ENCODE data around the gene PSG5. TPM values are rescaled to one million over a fixed set of nuclear protein-coding genes. Genes with fewer than 3 reads are reported as not detected.
A peak's percentile ranks its signal among the peaks of the same experiment; 100 is the strongest.
"Not testable (repeated sequence)": the region's sequence is repeated elsewhere in the genome, so short reads cannot be mapped to it uniquely, and the experiment has no call there.

Gene PSG5
- polyA plus RNA-seq, 1 of the 3 experiments (the other 2 are of a cell fraction), result 70.3 TPM

DNA sequence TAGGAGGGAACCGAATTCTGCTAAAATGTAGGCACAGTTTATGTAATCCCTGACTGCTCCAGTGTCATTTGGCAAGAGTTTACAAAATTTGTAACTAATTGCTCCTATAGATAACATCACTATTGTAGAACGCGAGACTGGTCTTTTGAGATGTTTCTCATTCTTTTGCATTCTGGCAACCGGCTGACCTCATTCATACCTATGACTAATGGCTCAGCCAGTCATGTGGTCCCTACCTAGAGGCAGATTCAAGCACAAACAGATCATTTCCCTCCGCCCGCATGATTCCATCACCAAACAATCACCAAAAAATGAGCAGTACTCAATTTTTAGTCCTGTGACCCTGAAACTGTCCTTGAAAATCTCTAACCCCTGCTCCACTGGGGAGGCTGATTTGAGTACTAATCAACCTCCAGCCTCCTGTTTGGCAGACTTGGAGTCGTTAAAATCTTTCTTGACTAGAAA is 15.0 kb upstream of the PSG5 start:
- Histone ChIP-seq H3K9ac (peak overlapping the region; percentile 71), H3F3A (replicated peaks; ENCODE audit: insufficient read depth) (peaks cover 32% of the 10 kb centered on the region), H3K79me2 (ENCODE audit: insufficient read depth) (peaks cover 21% of the 10 kb centered on the region), H3K4me3 (ENCODE audit: low read depth in 2 of 2, low read length in 1 of 2) (0 out of 4 replicates have a peak overlapping the region, but pooled peaks of 1 of the 2 experiments have one; percentile 7), H3K4me2 (peak overlapping the region; percentile 72; the same call in 1 of the 2 replicates), H3K27ac (ENCODE audit: low read depth in 2 of 2, low read length in 1 of 2) (peak overlapping the region; percentile 71 to 84; a peak in 3 of 4 replicates)
- POLR2A ChIA-PET; DNase-seq; H3K9me3 ChIP-seq; H4K20me1 ChIP-seq (ENCODE audit: insufficient read depth); H3K36me3 ChIP-seq (replicated peaks in 1 of 2; ENCODE audit: control insufficient read depth in 1 of 2, insufficient read depth in 2 of 2, low read length in 1 of 2); H3K9me2 ChIP-seq; H3K27me3 ChIP-seq (ENCODE audit: insufficient read depth); H2AFZ ChIP-seq (ENCODE audit: low read depth); CTCF ChIA-PET; H3K4me1 ChIP-seq (ENCODE audit: control insufficient read depth in 1 of 2, insufficient read depth in 2 of 2, low read depth in 1 of 2, low read length in 1 of 2): not testable (repeated sequence)
- peak; percentile 74 for TF ChIP-seq JUND (IDR thresholded peaks at IDR 0.05)
- peak; percentile 62; the same call in 1 of the 2 replicates for TF ChIP-seq FOSL2 (IDR thresholded peaks at IDR 0.05; ENCODE audit: borderline replicate concordance, low read depth)
- peak; percentile 69; the same call in 1 of the 2 replicates for TF ChIP-seq TEAD4 (IDR thresholded peaks at IDR 0.05; ENCODE audit: borderline replicate concordance, insufficient read depth)
- peak; percentile 43; the same call in 1 of the 2 replicates for TF ChIP-seq FOXM1 (IDR thresholded peaks at IDR 0.05; ENCODE audit: low read depth)
- TF ChIP-seq, protein P1, sequence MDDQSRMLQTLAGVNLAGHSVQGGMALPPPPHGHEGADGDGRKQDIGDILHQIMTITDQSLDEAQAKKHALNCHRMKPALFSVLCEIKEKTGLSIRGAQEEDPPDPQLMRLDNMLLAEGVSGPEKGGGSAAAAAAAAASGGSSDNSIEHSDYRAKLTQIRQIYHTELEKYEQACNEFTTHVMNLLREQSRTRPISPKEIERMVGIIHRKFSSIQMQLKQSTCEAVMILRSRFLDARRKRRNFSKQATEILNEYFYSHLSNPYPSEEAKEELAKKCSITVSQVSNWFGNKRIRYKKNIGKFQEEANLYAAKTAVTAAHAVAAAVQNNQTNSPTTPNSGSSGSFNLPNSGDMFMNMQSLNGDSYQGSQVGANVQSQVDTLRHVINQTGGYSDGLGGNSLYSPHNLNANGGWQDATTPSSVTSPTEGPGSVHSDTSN (IDR thresholded peaks at IDR 0.05), result peak; percentile 38; the same call in 1 of the 2 replicates
- peak; percentile 55; the same call in 1 of the 2 replicates for TF ChIP-seq TCF12 (IDR thresholded peaks at IDR 0.05)
- TF ChIP-seq POLR2AphosphoS5 (IDR thresholded peaks at IDR 0.05; ENCODE audit: low read depth, low read length), result peak; percentile 38; the same call in 1 of the 2 replicates
- TF ChIP-seq RXRA (IDR thresholded peaks at IDR 0.05; ENCODE audit: borderline replicate concordance, low read depth), result peak; percentile 54
- TF ChIP-seq EP300 (IDR thresholded peaks at IDR 0.05; ENCODE audit: borderline replicate concordance in 1 of 2, low read depth in 1 of 2, low read length in 1 of 2), result peak in 1 of 2 experiments; percentile 78; a peak in 2 of 4 replicates
- TF ChIP-seq, protein P2, sequence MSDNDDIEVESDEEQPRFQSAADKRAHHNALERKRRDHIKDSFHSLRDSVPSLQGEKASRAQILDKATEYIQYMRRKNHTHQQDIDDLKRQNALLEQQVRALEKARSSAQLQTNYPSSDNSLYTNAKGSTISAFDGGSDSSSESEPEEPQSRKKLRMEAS (IDR thresholded peaks at IDR 0.05; ENCODE audit: low read depth), result peak; percentile 56; the same call in 1 of the 2 replicates
- peak; percentile 62 for TF ChIP-seq NFIC (IDR thresholded peaks at IDR 0.05; ENCODE audit: borderline replicate concordance)
- TF ChIP-seq, protein P3, sequence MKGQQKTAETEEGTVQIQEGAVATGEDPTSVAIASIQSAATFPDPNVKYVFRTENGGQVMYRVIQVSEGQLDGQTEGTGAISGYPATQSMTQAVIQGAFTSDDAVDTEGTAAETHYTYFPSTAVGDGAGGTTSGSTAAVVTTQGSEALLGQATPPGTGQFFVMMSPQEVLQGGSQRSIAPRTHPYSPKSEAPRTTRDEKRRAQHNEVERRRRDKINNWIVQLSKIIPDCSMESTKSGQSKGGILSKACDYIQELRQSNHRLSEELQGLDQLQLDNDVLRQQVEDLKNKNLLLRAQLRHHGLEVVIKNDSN (IDR thresholded peaks at IDR 0.05; ENCODE audit: borderline replicate concordance, low read depth), result peak; percentile 55; the same call in 1 of the 2 replicates
- 2% methylated on average over 7 of the region's 7 CpGs for WGBS (ENCODE audit: low lambda C conversion rate)

DNA sequence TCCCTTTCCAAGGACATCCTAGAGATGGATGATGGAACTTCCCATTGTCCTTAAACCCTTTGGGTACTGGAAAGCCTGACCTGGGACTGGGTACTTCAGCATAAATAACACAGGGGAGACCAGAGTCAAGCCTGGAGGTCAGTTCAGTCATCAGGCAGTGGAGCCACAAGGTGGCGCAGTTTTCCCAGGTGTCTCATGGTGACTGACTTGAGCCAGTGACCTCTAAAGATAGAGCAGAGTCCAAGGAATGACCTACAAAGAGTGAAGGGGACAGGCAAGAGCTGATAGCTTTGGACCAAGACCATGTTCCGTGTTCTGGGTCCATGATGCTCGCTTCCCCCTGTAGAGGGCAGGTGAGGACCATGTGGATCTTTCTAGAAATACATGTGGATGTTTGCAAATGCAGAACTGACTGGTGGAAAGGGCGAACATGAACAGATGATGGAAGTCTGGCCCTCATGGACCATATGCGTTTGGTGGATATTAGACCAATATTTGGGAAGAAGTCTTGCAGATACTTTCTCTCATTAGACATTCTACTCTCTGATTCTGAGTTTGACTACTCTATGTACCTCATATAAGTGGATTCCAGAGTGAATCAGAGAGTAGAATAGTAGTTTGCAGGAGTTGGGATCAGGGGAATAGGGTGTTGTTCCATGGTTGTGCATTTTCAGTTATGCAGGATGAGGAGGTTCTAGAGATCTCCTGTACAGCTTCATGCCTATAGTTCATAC is 12.5 kb upstream of the PSG5 start:
- H3K9ac ChIP-seq; H3K4me1 ChIP-seq (ENCODE audit: control insufficient read depth in 1 of 2, insufficient read depth in 2 of 2, low read depth in 1 of 2, low read length in 1 of 2); H3K9me3 ChIP-seq; H3K4me3 ChIP-seq (ENCODE audit: low read depth in 2 of 2, low read length in 1 of 2); H3K27me3 ChIP-seq (ENCODE audit: insufficient read depth); H3K9me2 ChIP-seq; H4K20me1 ChIP-seq (ENCODE audit: insufficient read depth); H3K79me2 ChIP-seq (ENCODE audit: insufficient read depth); H2AFZ ChIP-seq (ENCODE audit: low read depth); H3K4me2 ChIP-seq; H3K27ac ChIP-seq (ENCODE audit: low read depth in 2 of 2, low read length in 1 of 2); CTCF ChIA-PET; H3K36me3 ChIP-seq (replicated peaks in 1 of 2; ENCODE audit: control insufficient read depth in 1 of 2, insufficient read depth in 2 of 2, low read length in 1 of 2); DNase-seq; POLR2A ChIA-PET: not testable (repeated sequence)
- TF ChIP-seq, protein P4, sequence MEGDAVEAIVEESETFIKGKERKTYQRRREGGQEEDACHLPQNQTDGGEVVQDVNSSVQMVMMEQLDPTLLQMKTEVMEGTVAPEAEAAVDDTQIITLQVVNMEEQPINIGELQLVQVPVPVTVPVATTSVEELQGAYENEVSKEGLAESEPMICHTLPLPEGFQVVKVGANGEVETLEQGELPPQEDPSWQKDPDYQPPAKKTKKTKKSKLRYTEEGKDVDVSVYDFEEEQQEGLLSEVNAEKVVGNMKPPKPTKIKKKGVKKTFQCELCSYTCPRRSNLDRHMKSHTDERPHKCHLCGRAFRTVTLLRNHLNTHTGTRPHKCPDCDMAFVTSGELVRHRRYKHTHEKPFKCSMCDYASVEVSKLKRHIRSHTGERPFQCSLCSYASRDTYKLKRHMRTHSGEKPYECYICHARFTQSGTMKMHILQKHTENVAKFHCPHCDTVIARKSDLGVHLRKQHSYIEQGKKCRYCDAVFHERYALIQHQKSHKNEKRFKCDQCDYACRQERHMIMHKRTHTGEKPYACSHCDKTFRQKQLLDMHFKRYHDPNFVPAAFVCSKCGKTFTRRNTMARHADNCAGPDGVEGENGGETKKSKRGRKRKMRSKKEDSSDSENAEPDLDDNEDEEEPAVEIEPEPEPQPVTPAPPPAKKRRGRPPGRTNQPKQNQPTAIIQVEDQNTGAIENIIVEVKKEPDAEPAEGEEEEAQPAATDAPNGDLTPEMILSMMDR (IDR thresholded peaks at IDR 0.05), result peak; percentile 46
- 79% methylated on average over 4 of the region's 5 CpGs for WGBS (ENCODE audit: low lambda C conversion rate)
- peaks cover 22% of the 10 kb centered on the region for H3F3A ChIP-seq (replicated peaks; ENCODE audit: insufficient read depth)

DNA sequence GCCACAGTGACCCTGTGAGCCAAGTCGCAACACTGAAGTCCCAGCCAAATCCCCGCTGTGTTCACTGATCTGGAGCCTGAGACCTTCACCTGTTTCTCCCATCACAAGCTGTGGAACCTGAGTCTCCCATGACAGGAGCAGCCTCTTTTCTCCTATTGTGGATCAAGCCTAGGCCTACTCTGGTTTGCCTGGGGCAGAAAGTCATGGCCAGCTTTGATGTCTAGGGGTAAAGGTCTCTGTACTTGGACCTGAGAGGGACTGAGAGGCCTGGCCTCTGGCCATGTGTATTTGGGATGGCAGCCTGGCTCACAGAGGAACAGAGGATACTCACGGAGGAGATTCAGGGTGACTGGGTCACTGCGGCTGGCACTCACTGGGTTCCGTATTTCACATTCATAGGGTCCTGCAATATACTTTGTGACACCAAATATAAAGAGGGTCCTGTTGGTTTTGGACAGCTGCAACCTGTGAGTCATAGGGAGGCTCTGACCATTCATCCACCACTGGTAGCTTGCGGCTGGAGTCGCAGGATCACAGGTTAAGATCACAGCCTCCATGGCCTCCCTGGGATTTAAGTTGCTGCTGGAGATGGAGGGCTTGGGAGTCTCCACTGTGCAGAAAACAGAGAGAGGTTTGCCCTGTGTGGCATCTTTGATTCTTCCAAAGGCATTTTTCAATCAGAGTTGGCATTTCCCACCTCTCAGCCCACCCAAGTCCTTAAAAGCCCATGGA is 11.5 kb upstream of the PSG5 start:
- H3K9ac ChIP-seq; H3K36me3 ChIP-seq (replicated peaks in 1 of 2; ENCODE audit: control insufficient read depth in 1 of 2, insufficient read depth in 2 of 2, low read length in 1 of 2); H4K20me1 ChIP-seq (ENCODE audit: insufficient read depth); H3K4me1 ChIP-seq (ENCODE audit: control insufficient read depth in 1 of 2, insufficient read depth in 2 of 2, low read depth in 1 of 2, low read length in 1 of 2); H3K9me2 ChIP-seq; H3K79me2 ChIP-seq (ENCODE audit: insufficient read depth); H3K4me2 ChIP-seq; H2AFZ ChIP-seq (ENCODE audit: low read depth); H3K27ac ChIP-seq (ENCODE audit: low read depth in 2 of 2, low read length in 1 of 2); H3K27me3 ChIP-seq (ENCODE audit: insufficient read depth); H3K4me3 ChIP-seq (ENCODE audit: low read depth in 2 of 2, low read length in 1 of 2); POLR2A ChIA-PET; H3K9me3 ChIP-seq; CTCF ChIA-PET; DNase-seq: not testable (repeated sequence)
- WGBS (ENCODE audit: low lambda C conversion rate), result 75% methylated on average over 2 of the region's 7 CpGs
- H3F3A ChIP-seq (replicated peaks; ENCODE audit: insufficient read depth), result peaks cover 14% of the 10 kb centered on the region

All from SK-N-SH (cell line).